ENCODE data around the gene ZNF74.

DNA sequence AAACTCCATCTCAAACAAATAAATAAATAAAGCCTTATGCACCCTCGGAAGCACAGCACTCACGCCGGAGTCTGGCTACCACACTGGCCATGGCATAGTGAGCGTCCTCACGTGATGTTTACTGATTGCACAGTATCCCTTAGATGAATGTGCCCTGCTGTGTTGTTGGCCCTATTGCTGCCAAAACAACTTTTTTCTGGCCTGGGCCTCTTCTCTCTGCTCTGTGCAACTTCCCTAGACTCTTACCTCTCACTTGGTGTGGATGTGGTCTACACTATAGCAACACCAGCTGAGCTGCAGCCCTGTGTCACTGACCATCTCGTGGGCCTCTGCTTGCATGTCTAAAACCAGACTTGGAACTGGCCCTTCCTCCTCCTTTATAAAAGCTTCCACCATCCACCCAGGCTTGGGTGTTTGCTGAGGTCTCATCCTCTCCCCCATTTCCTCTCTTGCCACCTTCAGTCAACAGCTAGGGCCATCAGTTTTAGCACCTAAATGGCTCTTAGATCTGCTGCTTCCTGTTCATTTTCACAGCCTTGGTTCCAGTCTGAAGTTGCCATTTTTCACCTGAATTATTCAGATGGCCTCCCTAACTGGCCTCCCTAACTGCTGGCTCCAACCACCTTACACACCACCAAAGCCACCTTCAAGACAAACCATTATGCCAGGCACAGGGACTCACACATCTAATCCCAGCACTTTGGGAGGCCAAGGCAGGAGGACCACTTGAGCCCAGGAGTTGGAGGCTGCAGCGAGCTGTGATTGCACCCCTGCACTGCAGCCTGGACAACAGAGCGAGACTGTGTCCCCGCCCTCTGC, 9.2 kb downstream of the ZNF74 start:
- TF ChIP-seq CTCF (IDR thresholded peaks at IDR 0.05; ENCODE audit: poor library complexity): no peak
- no peak for TF ChIP-seq EZH2 (IDR thresholded peaks at IDR 0.05; ENCODE audit: borderline replicate concordance)
